Stomach (tissue), 4 donors: Measurements from ENCODE around the gene VAV2.

Source experiments
- POLR2A ChIP-seq, 4 donors: fragments of 450-650 bp; IDR thresholded peaks; one replicate each; pipeline ENCODE4 v1.6.1; 2016; ENCODE audit warnings: antibody characterized with exemption in 4 of 4, control low read depth in 2 of 4, mild to moderate bottlenecking in 1 of 4, moderate library complexity in 1 of 4
- POLR2AphosphoS5 ChIP-seq, 3 donors: sonication (generic); formaldehyde crosslinking; IDR thresholded peaks; one replicate each; pipeline ENCODE4 v1.6.1; 2016; ENCODE audit warnings: antibody characterized with exemption in 3 of 3
- TF ChIP-seq, protein P1 (sequence below), 7 experiments: fragments of 450-650 bp in 4 of 7; fragments of 200-600 bp in 3 of 7; sonication (generic) in 3 of 7; IDR thresholded peaks; one replicate each; pipeline ENCODE4 v1.5.1; 2016 to 2019; ENCODE audit warnings: antibody characterized with exemption in 7 of 7, control low read depth in 2 of 7, mild to moderate bottlenecking in 1 of 7

- TF ChIP-seq, protein P1, sequence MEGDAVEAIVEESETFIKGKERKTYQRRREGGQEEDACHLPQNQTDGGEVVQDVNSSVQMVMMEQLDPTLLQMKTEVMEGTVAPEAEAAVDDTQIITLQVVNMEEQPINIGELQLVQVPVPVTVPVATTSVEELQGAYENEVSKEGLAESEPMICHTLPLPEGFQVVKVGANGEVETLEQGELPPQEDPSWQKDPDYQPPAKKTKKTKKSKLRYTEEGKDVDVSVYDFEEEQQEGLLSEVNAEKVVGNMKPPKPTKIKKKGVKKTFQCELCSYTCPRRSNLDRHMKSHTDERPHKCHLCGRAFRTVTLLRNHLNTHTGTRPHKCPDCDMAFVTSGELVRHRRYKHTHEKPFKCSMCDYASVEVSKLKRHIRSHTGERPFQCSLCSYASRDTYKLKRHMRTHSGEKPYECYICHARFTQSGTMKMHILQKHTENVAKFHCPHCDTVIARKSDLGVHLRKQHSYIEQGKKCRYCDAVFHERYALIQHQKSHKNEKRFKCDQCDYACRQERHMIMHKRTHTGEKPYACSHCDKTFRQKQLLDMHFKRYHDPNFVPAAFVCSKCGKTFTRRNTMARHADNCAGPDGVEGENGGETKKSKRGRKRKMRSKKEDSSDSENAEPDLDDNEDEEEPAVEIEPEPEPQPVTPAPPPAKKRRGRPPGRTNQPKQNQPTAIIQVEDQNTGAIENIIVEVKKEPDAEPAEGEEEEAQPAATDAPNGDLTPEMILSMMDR (IDR thresholded peaks at IDR 0.05) = no peak
- TF ChIP-seq POLR2A (IDR thresholded peaks at IDR 0.05) (no peak), POLR2AphosphoS5 (IDR thresholded peaks at IDR 0.05) (no peak)
Measured at GRCh38 chr9:133803745-133804144, 188.4 kb downstream of the VAV2 start.
